Measurements from ENCODE around the gene DEFB115. TPM values are rescaled to one million over a fixed set of nuclear protein-coding genes. Genes with fewer than 3 reads are reported as not detected.

DEFB115 gene
- total and polyA plus RNA-seq, 2 of the 13 experiments (the other 11 are each of a cell fraction or from before 2014, with no cell fraction given), result not detected

DNA sequence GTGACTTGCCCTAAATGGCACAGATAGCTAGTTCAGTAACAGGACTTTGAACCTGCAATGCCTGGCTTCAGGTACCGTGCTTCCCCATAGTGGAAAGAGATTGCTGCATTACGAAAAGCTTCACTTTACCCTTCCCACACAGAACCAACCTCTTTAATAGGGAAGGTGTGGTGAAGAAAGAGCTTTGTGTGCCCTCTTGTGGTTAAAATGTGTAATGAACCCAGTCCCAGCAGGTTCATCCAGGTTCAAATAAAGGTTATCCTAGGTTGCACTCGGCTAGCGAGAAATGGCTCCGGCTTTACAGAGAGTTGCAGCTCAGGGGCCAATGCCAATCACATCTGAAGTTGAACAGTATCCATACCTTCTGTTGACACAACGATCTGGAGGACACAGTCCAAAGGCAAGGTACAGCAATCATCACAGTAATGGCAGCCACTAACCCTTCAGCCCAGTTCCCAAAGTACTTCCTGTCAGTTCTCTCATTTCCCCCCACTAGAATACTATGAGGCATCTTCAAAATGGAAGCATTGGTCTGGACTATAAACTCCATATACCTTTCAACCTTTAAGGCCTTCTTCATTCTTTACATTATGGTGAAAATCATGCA lies 3.0 kb downstream of the DEFB115 start (continued):
- TF ChIP-seq, protein P1, sequence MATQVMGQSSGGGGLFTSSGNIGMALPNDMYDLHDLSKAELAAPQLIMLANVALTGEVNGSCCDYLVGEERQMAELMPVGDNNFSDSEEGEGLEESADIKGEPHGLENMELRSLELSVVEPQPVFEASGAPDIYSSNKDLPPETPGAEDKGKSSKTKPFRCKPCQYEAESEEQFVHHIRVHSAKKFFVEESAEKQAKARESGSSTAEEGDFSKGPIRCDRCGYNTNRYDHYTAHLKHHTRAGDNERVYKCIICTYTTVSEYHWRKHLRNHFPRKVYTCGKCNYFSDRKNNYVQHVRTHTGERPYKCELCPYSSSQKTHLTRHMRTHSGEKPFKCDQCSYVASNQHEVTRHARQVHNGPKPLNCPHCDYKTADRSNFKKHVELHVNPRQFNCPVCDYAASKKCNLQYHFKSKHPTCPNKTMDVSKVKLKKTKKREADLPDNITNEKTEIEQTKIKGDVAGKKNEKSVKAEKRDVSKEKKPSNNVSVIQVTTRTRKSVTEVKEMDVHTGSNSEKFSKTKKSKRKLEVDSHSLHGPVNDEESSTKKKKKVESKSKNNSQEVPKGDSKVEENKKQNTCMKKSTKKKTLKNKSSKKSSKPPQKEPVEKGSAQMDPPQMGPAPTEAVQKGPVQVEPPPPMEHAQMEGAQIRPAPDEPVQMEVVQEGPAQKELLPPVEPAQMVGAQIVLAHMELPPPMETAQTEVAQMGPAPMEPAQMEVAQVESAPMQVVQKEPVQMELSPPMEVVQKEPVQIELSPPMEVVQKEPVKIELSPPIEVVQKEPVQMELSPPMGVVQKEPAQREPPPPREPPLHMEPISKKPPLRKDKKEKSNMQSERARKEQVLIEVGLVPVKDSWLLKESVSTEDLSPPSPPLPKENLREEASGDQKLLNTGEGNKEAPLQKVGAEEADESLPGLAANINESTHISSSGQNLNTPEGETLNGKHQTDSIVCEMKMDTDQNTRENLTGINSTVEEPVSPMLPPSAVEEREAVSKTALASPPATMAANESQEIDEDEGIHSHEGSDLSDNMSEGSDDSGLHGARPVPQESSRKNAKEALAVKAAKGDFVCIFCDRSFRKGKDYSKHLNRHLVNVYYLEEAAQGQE (IDR thresholded peaks at IDR 0.05; ENCODE audit: borderline replicate concordance in 1 of 2, low read depth in 1 of 2, low read length in 2 of 2), result no peak
- no peak for TF ChIP-seq YEATS2 (CRISPR knock-in tag; IDR thresholded peaks at IDR 0.05; ENCODE audit: borderline replicate concordance)

DNA sequence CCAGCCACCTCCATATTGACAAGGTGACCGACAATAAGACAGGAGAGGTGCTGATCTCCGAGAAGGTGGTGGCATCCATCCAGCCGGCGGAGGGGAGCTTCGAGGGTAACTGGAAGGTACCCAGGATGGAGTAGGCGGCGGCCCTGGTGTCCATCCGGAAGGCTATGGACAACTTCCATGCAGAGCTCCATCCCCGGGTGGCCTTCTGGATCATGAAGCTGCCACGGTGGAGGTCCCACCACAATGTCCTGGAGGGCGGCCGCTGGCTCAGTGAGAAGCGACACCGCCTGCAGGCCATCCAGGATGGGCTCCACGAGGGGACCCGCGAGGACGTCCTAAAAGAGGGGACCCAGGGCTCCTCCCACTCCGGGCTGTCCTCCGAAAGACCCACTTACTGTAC lies 17.0 kb downstream of the DEFB115 start:
- Histone ChIP-seq H3K79me2 (ENCODE audit: insufficient read depth, low read length) (no peaks in the 10 kb centered on the region), H3K4me2 (ENCODE audit: low read depth, low read length) (no peak overlapping the region), H3K27ac (ENCODE audit: extremely low read length, insufficient read depth, low read length) (no peak overlapping the region), H3K9ac (ENCODE audit: insufficient read depth, low read depth, low read length) (no peak overlapping the region), H3K36me3 (replicated peaks in 1 of 2; ENCODE audit: control insufficient read depth in 1 of 2, insufficient read depth in 2 of 2, low read length in 2 of 2) (no peaks in the 10 kb centered on the region), H3K4me3 (replicated peaks in 1 of 3; ENCODE audit: insufficient read depth in 1 of 3, low read depth in 2 of 3, low read length in 3 of 3) (no peak overlapping the region), H4K20me1 (ENCODE audit: insufficient read depth, low read length) (no peaks in the 10 kb centered on the region), H3K27me3 (ENCODE audit: control insufficient read depth in 1 of 2, insufficient read depth in 2 of 2, low read length in 2 of 2) (no peaks in the 10 kb centered on the region), H2AFZ (ENCODE audit: low read length) (no peak overlapping the region), H3K9me3 (ENCODE audit: low read length) (peaks cover 34% of the 10 kb centered on the region), H3K4me1 (ENCODE audit: insufficient read depth, low read length) (no peaks in the 10 kb centered on the region)
- BruUV-seq (replicated peaks), result no TSS peak
- ChIA-PET POLR2A (no interaction called here), CTCF (ENCODE audit: low intra/inter-chr PET ratio, low total read pairs) (no interaction called here)
- TF ChIP-seq, protein P2, sequence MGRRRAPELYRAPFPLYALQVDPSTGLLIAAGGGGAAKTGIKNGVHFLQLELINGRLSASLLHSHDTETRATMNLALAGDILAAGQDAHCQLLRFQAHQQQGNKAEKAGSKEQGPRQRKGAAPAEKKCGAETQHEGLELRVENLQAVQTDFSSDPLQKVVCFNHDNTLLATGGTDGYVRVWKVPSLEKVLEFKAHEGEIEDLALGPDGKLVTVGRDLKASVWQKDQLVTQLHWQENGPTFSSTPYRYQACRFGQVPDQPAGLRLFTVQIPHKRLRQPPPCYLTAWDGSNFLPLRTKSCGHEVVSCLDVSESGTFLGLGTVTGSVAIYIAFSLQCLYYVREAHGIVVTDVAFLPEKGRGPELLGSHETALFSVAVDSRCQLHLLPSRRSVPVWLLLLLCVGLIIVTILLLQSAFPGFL (CRISPR knock-in tag; IDR thresholded peaks at IDR 0.05), result no peak
- TF ChIP-seq AGO1 (IDR thresholded peaks at IDR 0.05; ENCODE audit: low read depth, low read length, poor library complexity, severe bottlenecking) (peak; percentile 43), ZNF510 (CRISPR knock-in tag; IDR thresholded peaks at IDR 0.05; ENCODE audit: low read depth) (no peak), ZNF761 (CRISPR knock-in tag; conservative IDR thresholded peaks at IDR 0.05) (no peak)
- FAIRE-seq, result no peak
- ATAC-seq, result no peak
- DNase-seq (ENCODE audit: low spot score), result no peak
- 36% methylated on average over 17 of the region's 20 CpGs for WGBS (ENCODE audit: low lambda C conversion rate)
- in situ Hi-C loops (cut with HindIII; ENCODE audit: extremely low pct_ligation_motif_present, low pct_unique_long_range_greater_than_20kb), result no loop called here
- intact Hi-C loops (cut with micrococcal nuclease; ENCODE audit: unreplicated experiment), result no loop called here
